Measurements from ENCODE around the gene OR10J1. TPM values are rescaled to one million over a fixed set of nuclear protein-coding genes. Genes with fewer than 3 reads are reported as not detected.

OR10J1 gene
- total RNA-seq, 2 experiments from 2014 or later, result not detected

DNA sequence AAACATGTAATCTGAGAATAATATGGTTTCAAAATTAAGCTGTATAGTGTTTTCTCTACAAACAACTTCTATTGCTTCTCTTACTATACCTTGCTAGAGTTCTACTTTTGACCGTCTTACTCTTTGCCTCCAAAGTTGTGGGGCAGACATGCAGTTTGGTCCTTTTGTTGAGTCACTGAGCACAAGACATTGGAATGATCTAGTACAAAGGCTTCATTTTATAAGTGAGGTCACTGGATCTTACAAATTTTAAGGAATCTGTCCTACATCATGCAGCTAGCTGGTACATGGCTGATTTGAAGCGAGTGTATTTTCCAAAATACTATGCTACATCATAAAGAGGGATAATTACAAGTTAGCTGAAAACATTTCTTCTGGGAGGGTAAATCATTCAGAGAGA is 28.8 kb downstream of the OR10J1 start:
- Histone ChIP-seq H3K4me1 (ENCODE audit: insufficient read depth, low read length, poor library complexity, severe bottlenecking) (no peaks in the 10 kb centered on the region), H4K20me1 (ENCODE audit: insufficient read depth, low read length) (no peaks in the 10 kb centered on the region), H3K36me3 (ENCODE audit: insufficient read depth, low read length) (no peaks in the 10 kb centered on the region), H2AFZ (ENCODE audit: low read length) (no peak overlapping the region), H3K9me2 (ENCODE audit: insufficient read depth, low read length) (no peaks in the 10 kb centered on the region), H3K4me2 (ENCODE audit: low read length) (no peak overlapping the region), H3K4me3 (ENCODE audit: low read depth, low read length, poor library complexity, severe bottlenecking) (no peak overlapping the region), H3K27ac (ENCODE audit: low read depth, low read length, poor library complexity, severe bottlenecking) (no peak overlapping the region), H3K79me2 (ENCODE audit: insufficient read depth, low read depth, low read length) (no peaks in the 10 kb centered on the region; the same call in 1 of the 2 replicates), H3K9me3 (ENCODE audit: low read length) (no peaks in the 10 kb centered on the region)
- ChIA-PET POLR2A (no interaction called here), CTCF (ENCODE audit: unreplicated experiment) (no interaction called here)
- no peak for DNase-seq (ENCODE audit: low spot score)
- intact Hi-C loops (cut with micrococcal nuclease; ENCODE audit: unreplicated experiment), result no loop called here
- no peak for TF ChIP-seq EZH2phosphoT487 (IDR thresholded peaks at IDR 0.05; ENCODE audit: borderline replicate concordance, low read depth, low read length)
- TF ChIP-seq, protein P1, sequence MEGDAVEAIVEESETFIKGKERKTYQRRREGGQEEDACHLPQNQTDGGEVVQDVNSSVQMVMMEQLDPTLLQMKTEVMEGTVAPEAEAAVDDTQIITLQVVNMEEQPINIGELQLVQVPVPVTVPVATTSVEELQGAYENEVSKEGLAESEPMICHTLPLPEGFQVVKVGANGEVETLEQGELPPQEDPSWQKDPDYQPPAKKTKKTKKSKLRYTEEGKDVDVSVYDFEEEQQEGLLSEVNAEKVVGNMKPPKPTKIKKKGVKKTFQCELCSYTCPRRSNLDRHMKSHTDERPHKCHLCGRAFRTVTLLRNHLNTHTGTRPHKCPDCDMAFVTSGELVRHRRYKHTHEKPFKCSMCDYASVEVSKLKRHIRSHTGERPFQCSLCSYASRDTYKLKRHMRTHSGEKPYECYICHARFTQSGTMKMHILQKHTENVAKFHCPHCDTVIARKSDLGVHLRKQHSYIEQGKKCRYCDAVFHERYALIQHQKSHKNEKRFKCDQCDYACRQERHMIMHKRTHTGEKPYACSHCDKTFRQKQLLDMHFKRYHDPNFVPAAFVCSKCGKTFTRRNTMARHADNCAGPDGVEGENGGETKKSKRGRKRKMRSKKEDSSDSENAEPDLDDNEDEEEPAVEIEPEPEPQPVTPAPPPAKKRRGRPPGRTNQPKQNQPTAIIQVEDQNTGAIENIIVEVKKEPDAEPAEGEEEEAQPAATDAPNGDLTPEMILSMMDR (conservative IDR thresholded peaks at IDR 0.05; ENCODE audit: low read length), result no peak
- no TSS peak for BruUV-seq (replicated peaks)

DNA sequence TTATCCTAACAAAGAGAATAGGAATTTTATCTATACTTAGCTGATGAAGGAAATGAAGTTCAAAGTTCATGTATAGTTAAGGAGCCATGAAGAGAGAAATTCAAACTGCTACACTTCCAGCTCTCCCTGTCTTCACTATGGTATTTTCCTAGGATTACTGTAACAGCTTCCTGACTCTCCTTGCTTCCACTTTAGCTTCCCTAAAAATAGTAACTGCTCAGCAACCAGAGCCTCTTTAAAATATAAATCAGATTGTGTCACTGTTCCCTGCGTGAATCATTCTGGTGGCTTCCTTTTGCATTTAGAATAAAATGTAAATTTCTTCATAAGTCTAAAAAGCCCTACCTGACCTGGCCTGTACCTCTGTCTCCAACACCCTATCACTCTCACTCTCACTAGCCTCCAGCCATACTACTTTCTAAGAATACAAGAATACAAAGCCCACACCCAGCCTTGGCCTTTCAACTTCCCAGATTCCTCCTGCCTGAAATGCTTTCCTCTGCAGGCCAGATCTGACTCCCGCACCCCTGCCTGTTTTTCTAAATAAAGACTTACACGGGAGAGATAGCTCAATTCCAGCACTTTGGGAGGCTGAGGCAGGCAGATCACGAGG is 30.5 kb downstream of the OR10J1 start:
- Histone ChIP-seq H2AFZ (ENCODE audit: low read length) (no peak overlapping the region), H3K4me1 (ENCODE audit: insufficient read depth, low read length, poor library complexity, severe bottlenecking) (no peaks in the 10 kb centered on the region), H3K4me2 (ENCODE audit: low read length) (no peak overlapping the region), H3K9me2 (ENCODE audit: insufficient read depth, low read length) (no peaks in the 10 kb centered on the region), H3K27ac (ENCODE audit: low read depth, low read length, poor library complexity, severe bottlenecking) (no peak overlapping the region), H4K20me1 (ENCODE audit: insufficient read depth, low read length) (no peaks in the 10 kb centered on the region), H3K4me3 (ENCODE audit: low read depth, low read length, poor library complexity, severe bottlenecking) (no peak overlapping the region), H3K9me3 (ENCODE audit: low read length) (no peaks in the 10 kb centered on the region), H3K36me3 (ENCODE audit: insufficient read depth, low read length) (no peaks in the 10 kb centered on the region), H3K79me2 (ENCODE audit: insufficient read depth, low read depth, low read length) (no peaks in the 10 kb centered on the region; the same call in 1 of the 2 replicates)
- ChIA-PET POLR2A (interaction anchor here (0.7 kb wide), 1 partner anchor 19 kb away, joined by 4 read pairs; no protein-coding TSS in a partner anchor), CTCF (ENCODE audit: unreplicated experiment) (no interaction called here)
- intact Hi-C loops (cut with micrococcal nuclease; ENCODE audit: unreplicated experiment), result no loop called here
- TF ChIP-seq, protein P1 (conservative IDR thresholded peaks at IDR 0.05; ENCODE audit: low read length), result no peak
- TF ChIP-seq EZH2phosphoT487 (IDR thresholded peaks at IDR 0.05; ENCODE audit: borderline replicate concordance, low read depth, low read length), result no peak
- BruUV-seq (replicated peaks), result no TSS peak
- no peak for DNase-seq (ENCODE audit: low spot score)

DNA sequence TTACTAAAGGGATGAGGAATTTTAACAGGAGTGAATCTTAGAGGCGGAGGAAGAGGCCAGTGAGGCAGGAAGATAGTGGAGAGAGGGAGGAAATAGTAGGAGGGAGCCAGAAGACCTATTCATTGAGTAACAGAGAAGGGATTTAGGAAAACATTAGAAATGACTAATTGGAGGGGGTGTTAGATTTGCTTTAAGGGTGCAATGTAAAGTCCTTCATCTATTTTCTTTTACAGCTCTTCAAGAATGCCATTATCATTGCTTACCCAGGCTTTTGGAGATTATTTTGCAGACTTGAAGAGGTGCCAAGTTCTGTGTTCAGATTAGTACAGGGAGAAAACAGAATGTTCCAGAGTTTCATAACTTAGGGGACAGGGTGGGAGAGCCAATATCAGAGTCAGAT is 33.8 kb downstream of the OR10J1 start:
- Histone ChIP-seq H2AFZ (ENCODE audit: low read length) (no peak overlapping the region), H3K79me2 (ENCODE audit: insufficient read depth, low read depth, low read length) (no peaks in the 10 kb centered on the region), H3K9me2 (ENCODE audit: insufficient read depth, low read length) (no peaks in the 10 kb centered on the region), H3K4me3 (ENCODE audit: low read depth, low read length, poor library complexity, severe bottlenecking) (no peak overlapping the region), H3K4me2 (ENCODE audit: low read length) (no peak overlapping the region), H3K27ac (ENCODE audit: low read depth, low read length, poor library complexity, severe bottlenecking) (no peak overlapping the region), H3K4me1 (ENCODE audit: insufficient read depth, low read length, poor library complexity, severe bottlenecking) (no peaks in the 10 kb centered on the region), H3K36me3 (ENCODE audit: insufficient read depth, low read length) (no peaks in the 10 kb centered on the region), H3K9me3 (ENCODE audit: low read length) (no peaks in the 10 kb centered on the region), H4K20me1 (ENCODE audit: insufficient read depth, low read length) (no peaks in the 10 kb centered on the region)
- CTCF ChIA-PET (ENCODE audit: unreplicated experiment), result no interaction called here
- DNase-seq (ENCODE audit: low spot score), result no peak
- POLR2A ChIA-PET, result interaction anchor here (2.2 kb wide), 1 partner anchor 11 kb away, joined by 6 read pairs; no protein-coding TSS in a partner anchor
- BruUV-seq (replicated peaks), result no TSS peak
- TF ChIP-seq, protein P1 (conservative IDR thresholded peaks at IDR 0.05; ENCODE audit: low read length), result no peak
- TF ChIP-seq EZH2phosphoT487 (IDR thresholded peaks at IDR 0.05; ENCODE audit: borderline replicate concordance, low read depth, low read length), result no peak
- intact Hi-C loops (cut with micrococcal nuclease; ENCODE audit: unreplicated experiment), result no loop called here
